DOHH2 (cell line): ENCODE data around the gene HTRA3.

ENCODE experiments used
- CTCF ChIP-seq: fragments of 200-600 bp; sonication (generic); IDR thresholded peaks from one replicate; pipeline ENCODE4 v1.5.1; 2014; ENCODE audit warnings: antibody characterized with exemption, mild to moderate bottlenecking, low read depth, low read length; ENCODE audit not compliant: poor library complexity, severe bottlenecking
- EZH2phosphoT487 ChIP-seq: fragments of 200-600 bp; sonication (generic); IDR thresholded peaks from 2 replicates; pipeline ENCODE4 v1.6.1; 2017; ENCODE audit warnings: borderline replicate concordance, mild to moderate bottlenecking, antibody characterized with exemption, low read length, moderate library complexity, mixed read lengths

- TF ChIP-seq CTCF (no peak), EZH2phosphoT487 (no peak)
Observed at GRCh38 chr4:8316911-8317351, 47.4 kb downstream of the HTRA3 start.
